Measurements from ENCODE around the gene TSPEAR. TPM values are rescaled to one million over a fixed set of nuclear protein-coding genes. Genes with fewer than 3 reads are reported as not detected.

Gene TSPEAR
- total RNA-seq, 1 donor from 2014 or later = 0.34 TPM

DNA sequence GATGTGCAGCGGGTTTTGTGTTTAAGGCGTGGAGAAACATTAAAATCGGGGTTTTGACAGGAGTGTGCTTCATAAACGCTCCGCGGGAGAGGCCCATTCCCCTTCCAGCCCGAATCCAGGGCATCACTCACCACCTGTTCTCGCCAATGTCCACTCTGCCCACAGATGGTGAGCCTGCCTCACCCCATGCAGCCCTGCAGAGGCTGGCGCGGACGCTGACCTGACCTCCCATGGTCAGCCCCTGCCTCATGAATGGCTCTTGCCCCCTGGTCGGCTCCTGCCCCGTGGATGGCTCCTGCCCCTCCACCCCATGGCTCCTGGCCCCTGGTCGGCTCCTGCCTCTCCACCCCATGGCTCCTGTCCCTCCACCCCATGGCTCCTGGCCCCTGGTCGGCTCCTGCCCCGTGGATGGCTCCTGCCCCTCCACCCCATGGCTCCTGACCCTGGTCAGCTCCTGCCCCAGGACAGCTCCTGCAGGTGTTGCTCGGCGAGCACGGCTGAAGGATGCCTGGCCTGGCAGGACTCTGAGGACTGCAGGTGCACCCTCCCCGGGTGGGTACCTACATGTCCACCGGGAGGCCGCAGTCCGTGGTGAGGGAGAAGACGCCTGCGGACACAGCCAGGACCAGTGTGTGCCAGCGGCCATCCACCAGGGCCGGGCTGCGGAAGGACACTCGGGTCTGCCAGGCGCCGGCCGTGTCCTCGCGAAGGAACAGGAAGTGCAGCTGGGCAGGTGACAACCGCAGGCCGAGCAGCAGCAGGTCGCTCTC is 178.1 kb downstream of the TSPEAR start:
- H3K4me3 Mint-ChIP-seq = no peak overlapping the region
- no peaks in the 10 kb centered on the region for H3K36me3 Mint-ChIP-seq
- no peak overlapping the region for H3K27ac Mint-ChIP-seq
- TF ChIP-seq, protein P1, sequence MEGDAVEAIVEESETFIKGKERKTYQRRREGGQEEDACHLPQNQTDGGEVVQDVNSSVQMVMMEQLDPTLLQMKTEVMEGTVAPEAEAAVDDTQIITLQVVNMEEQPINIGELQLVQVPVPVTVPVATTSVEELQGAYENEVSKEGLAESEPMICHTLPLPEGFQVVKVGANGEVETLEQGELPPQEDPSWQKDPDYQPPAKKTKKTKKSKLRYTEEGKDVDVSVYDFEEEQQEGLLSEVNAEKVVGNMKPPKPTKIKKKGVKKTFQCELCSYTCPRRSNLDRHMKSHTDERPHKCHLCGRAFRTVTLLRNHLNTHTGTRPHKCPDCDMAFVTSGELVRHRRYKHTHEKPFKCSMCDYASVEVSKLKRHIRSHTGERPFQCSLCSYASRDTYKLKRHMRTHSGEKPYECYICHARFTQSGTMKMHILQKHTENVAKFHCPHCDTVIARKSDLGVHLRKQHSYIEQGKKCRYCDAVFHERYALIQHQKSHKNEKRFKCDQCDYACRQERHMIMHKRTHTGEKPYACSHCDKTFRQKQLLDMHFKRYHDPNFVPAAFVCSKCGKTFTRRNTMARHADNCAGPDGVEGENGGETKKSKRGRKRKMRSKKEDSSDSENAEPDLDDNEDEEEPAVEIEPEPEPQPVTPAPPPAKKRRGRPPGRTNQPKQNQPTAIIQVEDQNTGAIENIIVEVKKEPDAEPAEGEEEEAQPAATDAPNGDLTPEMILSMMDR (conservative IDR thresholded peaks at IDR 0.05) = no peak
- no peaks in the 10 kb centered on the region for H3K27me3 Mint-ChIP-seq
- peak; percentile 68 for DNase-seq (ENCODE audit: extremely low spot score, unreplicated experiment)
- no peaks in the 10 kb centered on the region for H3K9me3 Mint-ChIP-seq
- no peaks in the 10 kb centered on the region for H3K4me1 Mint-ChIP-seq (ENCODE audit: unreplicated experiment)

DNA sequence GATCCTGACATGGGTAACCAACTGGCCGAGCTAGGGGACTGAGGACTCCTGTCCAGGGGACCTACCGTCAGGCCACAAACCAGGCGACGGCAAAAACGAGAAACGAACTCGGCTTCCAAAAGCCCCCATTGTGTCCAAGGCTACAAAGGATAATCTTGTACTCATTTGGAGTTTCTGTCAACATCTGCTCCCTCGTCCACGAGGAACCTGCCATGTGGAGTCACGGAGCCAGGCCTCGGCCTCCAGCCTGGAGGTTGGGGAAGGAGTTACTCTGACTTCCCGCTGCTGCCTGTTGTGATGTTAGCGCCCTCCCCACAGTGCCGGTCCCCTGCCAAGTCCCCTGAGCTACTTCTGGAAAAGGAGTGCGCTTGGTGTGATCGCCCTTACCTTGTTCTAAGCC is 178.7 kb downstream of the TSPEAR start:
- peak; percentile 56 for DNase-seq (ENCODE audit: extremely low spot score, unreplicated experiment)
- TF ChIP-seq, protein P1 (conservative IDR thresholded peaks at IDR 0.05) = no peak
- Mint-ChIP-seq H3K27ac (no peak overlapping the region), H3K27me3 (no peaks in the 10 kb centered on the region), H3K4me1 (ENCODE audit: unreplicated experiment) (no peaks in the 10 kb centered on the region), H3K9me3 (no peaks in the 10 kb centered on the region), H3K4me3 (no peak overlapping the region), H3K36me3 (no peaks in the 10 kb centered on the region)

DNA sequence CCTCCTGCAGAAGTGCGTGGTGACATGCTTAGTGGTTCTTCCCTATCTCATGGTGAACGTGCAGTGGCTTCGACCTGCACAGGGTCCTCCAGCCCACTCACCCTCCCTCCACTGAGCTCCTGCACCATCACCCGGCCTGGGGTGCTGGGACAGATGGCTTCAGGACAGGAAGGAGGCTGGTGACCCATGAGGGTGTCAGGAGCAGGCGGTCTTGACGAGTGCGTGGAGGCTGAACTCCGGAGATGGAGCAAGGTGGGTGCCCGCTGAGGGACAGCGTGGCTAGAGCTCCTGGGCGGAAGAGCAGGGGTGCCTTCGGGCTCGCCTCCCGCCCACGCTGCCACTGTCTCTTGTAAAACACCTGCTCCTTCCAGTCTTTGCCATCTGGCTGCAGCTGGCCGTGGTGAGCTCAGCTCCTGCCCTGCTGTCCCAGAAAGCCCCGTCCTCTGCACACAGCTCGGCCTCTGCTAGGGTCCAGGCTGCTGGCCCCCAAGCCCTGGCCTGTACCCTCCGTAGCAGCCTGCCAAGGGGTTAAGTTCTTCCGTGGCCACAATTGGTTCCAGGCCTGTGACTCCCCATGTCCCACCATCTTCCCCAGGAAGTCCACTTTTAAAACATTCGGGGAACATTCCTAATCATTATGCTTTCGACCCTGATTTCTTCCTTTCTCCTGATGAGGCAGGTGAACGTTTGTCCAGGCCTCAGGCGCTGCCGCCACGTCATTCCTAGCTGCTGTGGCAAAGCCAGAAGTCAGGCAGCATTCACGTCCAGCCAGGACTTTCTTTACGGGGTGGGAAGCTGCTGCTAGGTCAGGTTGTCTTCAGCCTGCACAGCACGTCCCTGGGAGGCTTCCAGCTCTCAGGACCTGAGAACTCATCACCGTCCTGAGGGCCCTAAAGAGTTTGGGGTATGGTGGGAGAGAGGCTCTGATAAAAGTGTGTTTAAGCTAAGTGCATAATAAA is 179.5 kb downstream of the TSPEAR start:
- H3K27ac Mint-ChIP-seq = no peak overlapping the region
- no peaks in the 10 kb centered on the region for H3K36me3 Mint-ChIP-seq
- no peak overlapping the region for H3K4me3 Mint-ChIP-seq
- no peaks in the 10 kb centered on the region for H3K27me3 Mint-ChIP-seq
- peak; percentile 42 for DNase-seq (ENCODE audit: extremely low spot score, unreplicated experiment)
- no peaks in the 10 kb centered on the region for H3K4me1 Mint-ChIP-seq (ENCODE audit: unreplicated experiment)
- TF ChIP-seq, protein P1 (conservative IDR thresholded peaks at IDR 0.05) = no peak
- H3K9me3 Mint-ChIP-seq = no peaks in the 10 kb centered on the region

DNA sequence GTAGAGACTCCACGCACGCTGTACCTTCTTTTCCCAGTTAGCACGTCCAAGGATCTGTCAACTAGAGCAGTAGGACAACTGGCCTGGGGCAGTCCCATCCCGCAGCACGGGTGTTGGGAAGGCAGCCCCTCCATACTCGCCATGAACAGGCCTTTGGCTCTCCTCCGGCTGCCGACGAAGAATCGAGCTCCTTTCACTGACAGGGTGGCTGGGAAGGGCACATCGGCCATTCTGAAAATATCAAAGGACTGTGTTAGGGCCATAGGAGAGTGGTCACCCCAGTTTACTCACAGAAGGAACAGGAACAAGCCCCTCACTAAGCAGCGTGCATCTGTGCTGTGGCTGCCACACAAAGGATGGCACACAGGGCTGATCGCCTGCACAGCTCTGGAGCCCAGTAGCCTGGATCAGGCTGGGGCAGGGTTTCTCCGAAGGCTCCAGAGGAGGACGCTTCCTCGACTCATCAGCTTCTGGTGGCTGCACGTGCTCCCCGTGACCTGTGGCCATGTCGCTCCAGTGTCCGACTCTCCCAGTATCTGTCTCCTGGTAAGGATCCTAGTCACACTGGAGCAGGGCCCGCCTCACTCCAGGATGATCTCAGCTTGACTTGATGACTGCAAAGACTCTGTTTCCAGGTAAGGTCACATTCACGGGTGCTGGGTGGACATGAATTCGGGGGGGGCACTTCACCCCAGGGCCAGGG is 180.3 kb downstream of the TSPEAR start:
- no peak overlapping the region for H3K27ac Mint-ChIP-seq
- H3K36me3 Mint-ChIP-seq = no peaks in the 10 kb centered on the region
- peak; percentile 65 for DNase-seq (ENCODE audit: extremely low spot score, unreplicated experiment)

More for the DNA sequence above, 180.3 kb downstream of the TSPEAR start:
- Mint-ChIP-seq H3K9me3 (no peaks in the 10 kb centered on the region), H3K4me3 (no peak overlapping the region), H3K4me1 (ENCODE audit: unreplicated experiment) (no peaks in the 10 kb centered on the region), H3K27me3 (no peaks in the 10 kb centered on the region)
- TF ChIP-seq, protein P1 (conservative IDR thresholded peaks at IDR 0.05) = no peak

All from type B pancreatic cell (in vitro differentiated cells).